ENCODE results near the gene CTBP1.

GRCh38 chr4:1207157-1207470 lies 41.8 kb downstream of the CTBP1 start:
- TF ChIP-seq CTCF (IDR thresholded peaks at IDR 0.05): no peak
- TF ChIP-seq EZH2 (IDR thresholded peaks at IDR 0.05): no peak
